ENCODE results near the gene ARHGAP15.

Gene ARHGAP15

GRCh38 chr2:143357966-143358365, 228.7 kb downstream of the ARHGAP15 start:
- H3K4me3 ChIP-seq (replicated peaks in 1 of 2; ENCODE audit: low read depth in 2 of 2, low read length in 2 of 2): no peak overlapping the region
- no peak for DNase-seq (ENCODE audit: low read depth in 2 of 2)
- TF ChIP-seq CTCF (IDR thresholded peaks at IDR 0.05; ENCODE audit: low read depth, low read length): no peak

- no peak for DNase-seq (ENCODE audit: low read depth in 2 of 2)
- H3K4me3 ChIP-seq (replicated peaks in 1 of 2; ENCODE audit: low read depth in 2 of 2, low read length in 2 of 2): no peak overlapping the region
- TF ChIP-seq CTCF (IDR thresholded peaks at IDR 0.05; ENCODE audit: low read depth, low read length): no peak
Observed at GRCh38 chr2:143361346-143361745, 232.1 kb downstream of the ARHGAP15 start.

GRCh38 chr2:143371616-143372015, 242.4 kb downstream of the ARHGAP15 start:
- H3K4me3 ChIP-seq (replicated peaks in 1 of 2; ENCODE audit: low read depth in 2 of 2, low read length in 2 of 2): no peak overlapping the region
- DNase-seq (ENCODE audit: low read depth in 2 of 2): peak in 1 of 2 donors; percentile 1
- TF ChIP-seq CTCF (IDR thresholded peaks at IDR 0.05; ENCODE audit: low read depth, low read length): no peak

- TF ChIP-seq CTCF (IDR thresholded peaks at IDR 0.05; ENCODE audit: low read depth, low read length): no peak
- peak in 1 of 2 donors; percentile 22 for DNase-seq (ENCODE audit: low read depth in 2 of 2)
- no peak overlapping the region for H3K4me3 ChIP-seq (replicated peaks in 1 of 2; ENCODE audit: low read depth in 2 of 2, low read length in 2 of 2)
Observed at GRCh38 chr2:143375384-143375880, 246.2 kb downstream of the ARHGAP15 start.

GRCh38 chr2:143378996-143379395, 249.8 kb downstream of the ARHGAP15 start:
- H3K4me3 ChIP-seq (replicated peaks in 1 of 2; ENCODE audit: low read depth in 2 of 2, low read length in 2 of 2): no peak overlapping the region
- no peak for DNase-seq (ENCODE audit: low read depth in 2 of 2)
- no peak for TF ChIP-seq CTCF (IDR thresholded peaks at IDR 0.05; ENCODE audit: low read depth, low read length)

GRCh38 chr2:143379955-143380354, 250.7 kb downstream of the ARHGAP15 start:
- no peak overlapping the region for H3K4me3 ChIP-seq (replicated peaks in 1 of 2; ENCODE audit: low read depth in 2 of 2, low read length in 2 of 2)
- DNase-seq (ENCODE audit: low read depth in 2 of 2): no peak
- TF ChIP-seq CTCF (IDR thresholded peaks at IDR 0.05; ENCODE audit: low read depth, low read length): no peak

GRCh38 chr2:143382573-143382972, 253.4 kb downstream of the ARHGAP15 start:
- H3K4me3 ChIP-seq (replicated peaks in 1 of 2; ENCODE audit: low read depth in 2 of 2, low read length in 2 of 2): no peak overlapping the region
- no peak for DNase-seq (ENCODE audit: low read depth in 2 of 2)

More at GRCh38 chr2:143382573-143382972, 253.4 kb downstream of the ARHGAP15 start:
- TF ChIP-seq CTCF (IDR thresholded peaks at IDR 0.05; ENCODE audit: low read depth, low read length): no peak

Data from cardiac fibroblast (primary cell).